Liver (tissue), 9 donors: ENCODE results near the gene IP6K3. TPM values are rescaled to one million over a fixed set of nuclear protein-coding genes. Genes with fewer than 3 reads are reported as not detected.

ENCODE experiments used
- DNase-seq: peaks from one replicate; pipeline ENCODE4 v3.0.0-alpha.2; 2017; ENCODE audit warnings: low spot score
- H3K27ac ChIP-seq, 2 donors: one replicate each; pipeline ENCODE4 v1.7.0; 2013; ENCODE audit warnings: inconsistent platforms in 2 of 2, low read length in 2 of 2, control low read depth in 1 of 2, low read depth in 1 of 2, mild to moderate bottlenecking in 1 of 2
- H3K27me3 ChIP-seq, 4 donors: one replicate each; pipeline versions ENCODE4 v1.6.1 to v1.7.0; 2013; ENCODE audit warnings: low read length in 3 of 4, inconsistent platforms in 1 of 4, mild to moderate bottlenecking in 1 of 4, moderate library complexity in 1 of 4; ENCODE audit not compliant: control insufficient read depth in 4 of 4, insufficient read depth in 4 of 4
- H3K36me3 ChIP-seq, 4 donors: one replicate each; pipeline versions ENCODE4 v1.6.1 to v1.7.0; 2013; ENCODE audit warnings: low read length in 3 of 4, mild to moderate bottlenecking in 3 of 4, low read depth in 1 of 4, moderate library complexity in 1 of 4; ENCODE audit not compliant: control insufficient read depth in 4 of 4, insufficient read depth in 3 of 4
- H3K4me1 ChIP-seq, 4 donors: one replicate each; pipeline versions ENCODE4 v1.6.1 to v1.7.0; 2013; ENCODE audit warnings: low read length in 3 of 4, mild to moderate bottlenecking in 3 of 4, moderate library complexity in 1 of 4; ENCODE audit not compliant: control insufficient read depth in 4 of 4, insufficient read depth in 4 of 4
- H3K4me3 ChIP-seq, 3 donors: one replicate each; pipeline versions ENCODE4 v1.6.1 to v1.7.0; 2013; ENCODE audit warnings: low read length in 3 of 3, control low read depth in 1 of 3, low read depth in 1 of 3, mild to moderate bottlenecking in 1 of 3
- H3K9ac ChIP-seq, 2 donors: one replicate each; pipeline ENCODE4 v1.7.0; 2013; ENCODE audit warnings: low read length in 2 of 2, mild to moderate bottlenecking in 2 of 2, moderate library complexity in 2 of 2, control low read depth in 1 of 2, low read depth in 1 of 2
- H3K9me3 ChIP-seq, 4 donors: one replicate each; pipeline versions ENCODE4 v1.6.1 to v1.7.0; 2013; ENCODE audit warnings: low read length in 3 of 4; ENCODE audit not compliant: control insufficient read depth in 4 of 4
- ATF3 ChIP-seq: IDR thresholded peaks from 2 replicates; pipeline ENCODE4 v1.6.1; 2016; ENCODE audit warnings: antibody characterized with exemption
- CTCF ChIP-seq: fragments of 150-350 bp; IDR thresholded peaks from 2 replicates; pipeline ENCODE4 v1.5.1; 2017; ENCODE audit warnings: improper control_type of control experiment, low read depth, low read length; ENCODE audit not compliant: missing input control
- EGR1 ChIP-seq, 2 donors: IDR thresholded peaks; 2 replicates each; pipeline ENCODE4 v1.6.1; 2016 to 2018; ENCODE audit warnings: antibody characterized with exemption in 2 of 2, low read depth in 2 of 2
- FOXA1 ChIP-seq: IDR thresholded peaks from 2 replicates; pipeline ENCODE4 v1.6.1; 2016; ENCODE audit warnings: antibody characterized with exemption
- FOXA2 ChIP-seq: IDR thresholded peaks from 2 replicates; pipeline ENCODE4 v1.6.1; 2016; ENCODE audit warnings: antibody characterized with exemption
- GABPA ChIP-seq, 2 donors: IDR thresholded peaks in 1 of 2; conservative IDR thresholded peaks in 1 of 2; 2 replicates each; pipeline ENCODE4 v1.6.1; 2016; ENCODE audit warnings: antibody characterized with exemption in 2 of 2, mild to moderate bottlenecking in 1 of 2, moderate library complexity in 1 of 2
- HNF4A ChIP-seq, 2 donors: conservative IDR thresholded peaks; 2 replicates each; pipeline ENCODE4 v1.6.1; 2016; ENCODE audit warnings: antibody characterized with exemption in 2 of 2, mild to moderate bottlenecking in 2 of 2
- HNF4G ChIP-seq: IDR thresholded peaks from 2 replicates; pipeline ENCODE4 v1.6.1; 2016; ENCODE audit warnings: antibody characterized with exemption
- JUND ChIP-seq, 2 donors: IDR thresholded peaks; 2 replicates each; pipeline ENCODE4 v1.6.1; 2016; ENCODE audit warnings: antibody characterized with exemption in 2 of 2
- MAX ChIP-seq: IDR thresholded peaks from 2 replicates; pipeline ENCODE4 v1.6.1; 2016; ENCODE audit warnings: antibody characterized with exemption
- NR2F2 ChIP-seq: IDR thresholded peaks from 2 replicates; pipeline ENCODE4 v1.6.1; 2016; ENCODE audit warnings: antibody characterized with exemption
- RAD21 ChIP-seq, 2 donors: IDR thresholded peaks; 2 replicates each; pipeline ENCODE4 v1.6.1; 2016; ENCODE audit warnings: antibody characterized with exemption in 2 of 2, mild to moderate bottlenecking in 2 of 2
- REST ChIP-seq: IDR thresholded peaks from 2 replicates; pipeline ENCODE4 v1.6.1; 2016; ENCODE audit warnings: antibody characterized with exemption, mild to moderate bottlenecking
- RXRA ChIP-seq, 2 donors: IDR thresholded peaks; 2 replicates each; pipeline ENCODE4 v1.6.1; 2017 to 2018; ENCODE audit warnings: antibody characterized with exemption in 2 of 2, mild to moderate bottlenecking in 1 of 2
- SP1 ChIP-seq: IDR thresholded peaks from 2 replicates; pipeline ENCODE4 v1.6.1; 2018; ENCODE audit warnings: antibody characterized with exemption, mild to moderate bottlenecking
- YY1 ChIP-seq: IDR thresholded peaks from 2 replicates; pipeline ENCODE4 v1.6.1; 2016; ENCODE audit warnings: antibody characterized with exemption, mild to moderate bottlenecking
- WGBS: extraction: QIAGEN DNeasy Blood & Tissue Kit; methylation state at CpG from one replicate; pipeline ENCODE4 v1.1.7; 2013; 5-methylcytosine and 5-hydroxymethylcytosine counted together
- polyA plus RNA-seq, 2 donors: library from polyadenylated mRNA; stranded (reverse) in 1 of 2; unstranded in 1 of 2; fragments of 200-250 nt in 1 of 2; fragments of >200 nt in 1 of 2; fragmentation: Nextera tagmentation in 1 of 2; extraction: Ambion mirVana in 1 of 2; gene quantifications; one replicate each; pipeline versions ENCODE4 v1.2.1 to v1.2.3, GENCODE V29; 2013 to 2015
- total RNA-seq, 2 donors: library from RNA; depleted of rRNA; stranded (reverse); fragments of >200 nt; gene quantifications; one replicate each; pipeline ENCODE4 v1.2.3, GENCODE V29; 2014
- donor health status: healthy.
- donor health status: healthy.
- donor health status: healthy.
- donor health status: healthy.
- donor health status: healthy.

Gene IP6K3
- total and polyA plus RNA-seq, 4 donors: 1.5 to 12.9 (median 6.7) TPM

GRCh38 chr6:33726696-33727095, 20.0 kb downstream of the IP6K3 start (continued):
- TF ChIP-seq GABPA (IDR thresholded peaks at IDR 0.05 in 1 of 2, conservative IDR thresholded peaks at IDR 0.05 in 1 of 2) (no peak), NR2F2 (no peak), FOXA1 (no peak)

GRCh38 chr6:33725891-33726673, 20.6 kb downstream of the IP6K3 start:
- no peak for TF ChIP-seq EGR1 (IDR thresholded peaks at IDR 0.05; ENCODE audit: low read depth in 2 of 2)
- no peak for TF ChIP-seq REST
- TF ChIP-seq HNF4G: no peak
- no peak for TF ChIP-seq FOXA2
- no peak for TF ChIP-seq FOXA1
- TF ChIP-seq GABPA (IDR thresholded peaks at IDR 0.05 in 1 of 2, conservative IDR thresholded peaks at IDR 0.05 in 1 of 2): no peak
- TF ChIP-seq RXRA (IDR thresholded peaks at IDR 0.05): no peak
- TF ChIP-seq RAD21 (IDR thresholded peaks at IDR 0.05): no peak
- TF ChIP-seq CTCF: no peak
- no peak for TF ChIP-seq HNF4A (conservative IDR thresholded peaks at IDR 0.05)
- no peak for TF ChIP-seq MAX
- no peak for TF ChIP-seq SP1
- no peak for TF ChIP-seq JUND (IDR thresholded peaks at IDR 0.05)
- TF ChIP-seq NR2F2: no peak
- no peak for TF ChIP-seq YY1
- no peak for TF ChIP-seq ATF3
- WGBS: 85% methylated on average over 7 of the region's 7 CpGs
- Histone ChIP-seq H3K9me3 (no peaks in the 10 kb centered on the region), H3K4me3 (no peak overlapping the region), H3K36me3 (no peaks in the 10 kb centered on the region), H3K27ac (no peak overlapping the region), H3K4me1 (no peaks in the 10 kb centered on the region), H3K27me3 (no peaks in the 10 kb centered on the region), H3K9ac (no peak overlapping the region)
- no peak for DNase-seq
